ENCODE measurements around the gene HPSE2. TPM values are rescaled to one million over a fixed set of nuclear protein-coding genes. Genes with fewer than 3 reads are reported as not detected.

HPSE2 gene
- total and polyA plus RNA-seq, 2 of the 8 experiments (the other 6 are each of a cell fraction or from before 2014, with no cell fraction given): 0.41 to 0.58 TPM

DNA sequence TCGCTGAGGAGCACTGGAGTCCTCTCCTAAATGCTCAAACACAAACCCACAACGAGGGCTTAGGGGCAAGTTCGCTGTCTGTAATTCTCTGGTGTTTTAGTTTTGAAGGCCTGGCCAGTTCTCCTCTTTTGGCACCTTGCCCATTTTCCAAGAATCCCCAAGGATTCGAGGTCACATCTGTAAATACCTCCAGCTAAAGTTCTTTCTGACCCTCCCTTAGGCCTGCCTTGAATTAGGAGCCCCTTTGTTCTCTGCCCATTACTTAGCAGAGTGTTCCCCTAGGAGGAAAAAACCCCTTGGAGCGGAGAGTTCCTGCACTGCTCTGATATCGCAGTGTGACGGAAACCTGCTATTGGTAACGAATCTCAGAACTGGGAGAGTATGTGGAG lies 819.9 kb downstream of the HPSE2 start (continued):
- TF ChIP-seq, protein P1, sequence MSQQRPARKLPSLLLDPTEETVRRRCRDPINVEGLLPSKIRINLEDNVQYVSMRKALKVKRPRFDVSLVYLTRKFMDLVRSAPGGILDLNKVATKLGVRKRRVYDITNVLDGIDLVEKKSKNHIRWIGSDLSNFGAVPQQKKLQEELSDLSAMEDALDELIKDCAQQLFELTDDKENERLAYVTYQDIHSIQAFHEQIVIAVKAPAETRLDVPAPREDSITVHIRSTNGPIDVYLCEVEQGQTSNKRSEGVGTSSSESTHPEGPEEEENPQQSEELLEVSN (IDR thresholded peaks at IDR 0.05): no peak
- TF ChIP-seq EP300 (IDR thresholded peaks at IDR 0.05; ENCODE audit: borderline replicate concordance in 1 of 2, low read depth in 2 of 2, low read length in 2 of 2) (no peak), RFX5 (IDR thresholded peaks at IDR 0.05; ENCODE audit: borderline replicate concordance, low read depth, low read length) (no peak), KDM4A (IDR thresholded peaks at IDR 0.05; ENCODE audit: low read depth, low read length, severe bottlenecking) (no peak)
- TF ChIP-seq, protein P2, sequence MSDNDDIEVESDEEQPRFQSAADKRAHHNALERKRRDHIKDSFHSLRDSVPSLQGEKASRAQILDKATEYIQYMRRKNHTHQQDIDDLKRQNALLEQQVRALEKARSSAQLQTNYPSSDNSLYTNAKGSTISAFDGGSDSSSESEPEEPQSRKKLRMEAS (IDR thresholded peaks at IDR 0.05): no peak
- TF ChIP-seq, protein P3, sequence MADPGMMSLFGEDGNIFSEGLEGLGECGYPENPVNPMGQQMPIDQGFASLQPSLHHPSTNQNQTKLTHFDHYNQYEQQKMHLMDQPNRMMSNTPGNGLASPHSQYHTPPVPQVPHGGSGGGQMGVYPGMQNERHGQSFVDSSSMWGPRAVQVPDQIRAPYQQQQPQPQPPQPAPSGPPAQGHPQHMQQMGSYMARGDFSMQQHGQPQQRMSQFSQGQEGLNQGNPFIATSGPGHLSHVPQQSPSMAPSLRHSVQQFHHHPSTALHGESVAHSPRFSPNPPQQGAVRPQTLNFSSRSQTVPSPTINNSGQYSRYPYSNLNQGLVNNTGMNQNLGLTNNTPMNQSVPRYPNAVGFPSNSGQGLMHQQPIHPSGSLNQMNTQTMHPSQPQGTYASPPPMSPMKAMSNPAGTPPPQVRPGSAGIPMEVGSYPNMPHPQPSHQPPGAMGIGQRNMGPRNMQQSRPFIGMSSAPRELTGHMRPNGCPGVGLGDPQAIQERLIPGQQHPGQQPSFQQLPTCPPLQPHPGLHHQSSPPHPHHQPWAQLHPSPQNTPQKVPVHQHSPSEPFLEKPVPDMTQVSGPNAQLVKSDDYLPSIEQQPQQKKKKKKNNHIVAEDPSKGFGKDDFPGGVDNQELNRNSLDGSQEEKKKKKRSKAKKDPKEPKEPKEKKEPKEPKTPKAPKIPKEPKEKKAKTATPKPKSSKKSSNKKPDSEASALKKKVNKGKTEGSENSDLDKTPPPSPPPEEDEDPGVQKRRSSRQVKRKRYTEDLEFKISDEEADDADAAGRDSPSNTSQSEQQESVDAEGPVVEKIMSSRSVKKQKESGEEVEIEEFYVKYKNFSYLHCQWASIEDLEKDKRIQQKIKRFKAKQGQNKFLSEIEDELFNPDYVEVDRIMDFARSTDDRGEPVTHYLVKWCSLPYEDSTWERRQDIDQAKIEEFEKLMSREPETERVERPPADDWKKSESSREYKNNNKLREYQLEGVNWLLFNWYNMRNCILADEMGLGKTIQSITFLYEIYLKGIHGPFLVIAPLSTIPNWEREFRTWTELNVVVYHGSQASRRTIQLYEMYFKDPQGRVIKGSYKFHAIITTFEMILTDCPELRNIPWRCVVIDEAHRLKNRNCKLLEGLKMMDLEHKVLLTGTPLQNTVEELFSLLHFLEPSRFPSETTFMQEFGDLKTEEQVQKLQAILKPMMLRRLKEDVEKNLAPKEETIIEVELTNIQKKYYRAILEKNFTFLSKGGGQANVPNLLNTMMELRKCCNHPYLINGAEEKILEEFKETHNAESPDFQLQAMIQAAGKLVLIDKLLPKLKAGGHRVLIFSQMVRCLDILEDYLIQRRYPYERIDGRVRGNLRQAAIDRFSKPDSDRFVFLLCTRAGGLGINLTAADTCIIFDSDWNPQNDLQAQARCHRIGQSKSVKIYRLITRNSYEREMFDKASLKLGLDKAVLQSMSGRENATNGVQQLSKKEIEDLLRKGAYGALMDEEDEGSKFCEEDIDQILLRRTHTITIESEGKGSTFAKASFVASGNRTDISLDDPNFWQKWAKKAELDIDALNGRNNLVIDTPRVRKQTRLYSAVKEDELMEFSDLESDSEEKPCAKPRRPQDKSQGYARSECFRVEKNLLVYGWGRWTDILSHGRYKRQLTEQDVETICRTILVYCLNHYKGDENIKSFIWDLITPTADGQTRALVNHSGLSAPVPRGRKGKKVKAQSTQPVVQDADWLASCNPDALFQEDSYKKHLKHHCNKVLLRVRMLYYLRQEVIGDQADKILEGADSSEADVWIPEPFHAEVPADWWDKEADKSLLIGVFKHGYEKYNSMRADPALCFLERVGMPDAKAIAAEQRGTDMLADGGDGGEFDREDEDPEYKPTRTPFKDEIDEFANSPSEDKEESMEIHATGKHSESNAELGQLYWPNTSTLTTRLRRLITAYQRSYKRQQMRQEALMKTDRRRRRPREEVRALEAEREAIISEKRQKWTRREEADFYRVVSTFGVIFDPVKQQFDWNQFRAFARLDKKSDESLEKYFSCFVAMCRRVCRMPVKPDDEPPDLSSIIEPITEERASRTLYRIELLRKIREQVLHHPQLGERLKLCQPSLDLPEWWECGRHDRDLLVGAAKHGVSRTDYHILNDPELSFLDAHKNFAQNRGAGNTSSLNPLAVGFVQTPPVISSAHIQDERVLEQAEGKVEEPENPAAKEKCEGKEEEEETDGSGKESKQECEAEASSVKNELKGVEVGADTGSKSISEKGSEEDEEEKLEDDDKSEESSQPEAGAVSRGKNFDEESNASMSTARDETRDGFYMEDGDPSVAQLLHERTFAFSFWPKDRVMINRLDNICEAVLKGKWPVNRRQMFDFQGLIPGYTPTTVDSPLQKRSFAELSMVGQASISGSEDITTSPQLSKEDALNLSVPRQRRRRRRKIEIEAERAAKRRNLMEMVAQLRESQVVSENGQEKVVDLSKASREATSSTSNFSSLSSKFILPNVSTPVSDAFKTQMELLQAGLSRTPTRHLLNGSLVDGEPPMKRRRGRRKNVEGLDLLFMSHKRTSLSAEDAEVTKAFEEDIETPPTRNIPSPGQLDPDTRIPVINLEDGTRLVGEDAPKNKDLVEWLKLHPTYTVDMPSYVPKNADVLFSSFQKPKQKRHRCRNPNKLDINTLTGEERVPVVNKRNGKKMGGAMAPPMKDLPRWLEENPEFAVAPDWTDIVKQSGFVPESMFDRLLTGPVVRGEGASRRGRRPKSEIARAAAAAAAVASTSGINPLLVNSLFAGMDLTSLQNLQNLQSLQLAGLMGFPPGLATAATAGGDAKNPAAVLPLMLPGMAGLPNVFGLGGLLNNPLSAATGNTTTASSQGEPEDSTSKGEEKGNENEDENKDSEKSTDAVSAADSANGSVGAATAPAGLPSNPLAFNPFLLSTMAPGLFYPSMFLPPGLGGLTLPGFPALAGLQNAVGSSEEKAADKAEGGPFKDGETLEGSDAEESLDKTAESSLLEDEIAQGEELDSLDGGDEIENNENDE (IDR thresholded peaks at IDR 0.05; ENCODE audit: insufficient replicate concordance, low read length): no peak

Data from H1 (cell line).